Central memory CD4-positive, alpha-beta T cell (primary cell): ENCODE results near the gene EFR3B.

Experiments
- DNase-seq: peaks from one replicate; pipeline ENCODE4 v3.0.0; 2022

EFR3B gene

DNA sequence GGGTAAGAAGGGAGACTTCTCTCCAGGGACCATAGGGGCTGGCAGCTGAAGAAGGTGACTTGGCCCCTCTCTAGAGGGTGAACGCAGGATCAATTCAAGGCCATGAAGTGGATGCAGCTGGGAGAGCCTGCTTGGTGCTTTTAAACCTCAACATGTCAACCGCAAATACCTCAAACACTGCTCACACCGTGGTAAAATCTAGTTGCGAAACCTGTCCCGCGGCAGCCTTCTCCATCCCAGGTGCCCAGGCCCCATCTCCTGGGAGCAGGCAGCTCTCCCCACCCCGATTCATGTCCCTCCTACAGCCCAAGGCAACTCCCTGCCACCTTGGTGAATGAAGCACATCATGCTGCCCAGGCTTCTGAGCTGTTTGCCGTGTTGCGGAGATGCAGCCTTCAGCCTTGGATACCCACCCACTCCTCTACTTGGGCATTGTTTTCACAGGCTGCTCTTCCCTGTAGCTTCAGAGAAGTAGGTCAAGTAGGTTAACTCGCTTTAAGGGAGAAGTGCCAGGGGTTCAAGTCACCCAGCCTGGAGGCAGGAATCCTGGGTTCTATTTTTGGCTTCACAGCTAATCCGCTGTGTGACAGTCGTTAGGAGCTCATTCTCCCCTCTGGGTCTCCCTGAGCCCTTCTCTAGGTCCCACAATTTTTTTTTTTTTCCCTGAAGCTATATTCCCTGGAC, 6.2 kb upstream of the EFR3B start:
- DNase-seq: no peak

DNA sequence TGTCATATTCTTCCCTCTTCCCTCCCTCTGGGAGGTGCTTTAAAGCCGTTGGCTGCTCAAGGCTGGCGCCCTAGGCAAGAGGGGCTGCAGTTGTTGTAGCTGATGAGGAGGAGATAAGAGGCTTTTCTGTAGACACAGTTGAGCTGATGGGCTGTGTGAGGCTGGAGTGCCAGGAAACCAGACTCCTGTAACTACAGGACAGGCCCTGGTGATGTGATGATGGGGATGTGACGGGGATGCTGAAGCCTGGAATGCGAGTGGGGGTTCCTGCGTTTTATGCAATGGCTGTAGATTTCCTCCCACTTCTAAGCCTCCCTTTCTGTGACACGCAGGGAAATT, 5.7 kb upstream of the EFR3B start:
- DNase-seq: no peak

DNA sequence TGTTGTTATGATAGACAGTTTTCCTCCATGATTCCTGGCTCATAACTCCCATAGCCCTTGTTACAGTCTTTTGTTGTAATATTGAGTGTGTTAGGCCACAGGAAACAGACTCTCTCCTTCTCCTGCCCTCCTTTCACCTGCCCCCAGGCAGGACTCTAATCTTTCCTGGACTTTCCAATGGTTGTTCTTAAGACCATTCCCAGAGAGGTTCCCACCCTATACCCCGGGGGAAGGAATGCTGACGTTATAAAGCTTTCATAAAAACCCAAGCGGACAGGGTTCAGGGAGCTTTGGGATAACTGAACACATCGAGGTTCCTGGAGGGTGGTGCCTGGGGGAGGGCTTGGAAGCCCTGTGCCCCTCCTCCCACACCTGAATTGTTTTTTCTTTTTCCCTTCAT, 2.8 kb upstream of the EFR3B start:
- no peak for DNase-seq

DNA sequence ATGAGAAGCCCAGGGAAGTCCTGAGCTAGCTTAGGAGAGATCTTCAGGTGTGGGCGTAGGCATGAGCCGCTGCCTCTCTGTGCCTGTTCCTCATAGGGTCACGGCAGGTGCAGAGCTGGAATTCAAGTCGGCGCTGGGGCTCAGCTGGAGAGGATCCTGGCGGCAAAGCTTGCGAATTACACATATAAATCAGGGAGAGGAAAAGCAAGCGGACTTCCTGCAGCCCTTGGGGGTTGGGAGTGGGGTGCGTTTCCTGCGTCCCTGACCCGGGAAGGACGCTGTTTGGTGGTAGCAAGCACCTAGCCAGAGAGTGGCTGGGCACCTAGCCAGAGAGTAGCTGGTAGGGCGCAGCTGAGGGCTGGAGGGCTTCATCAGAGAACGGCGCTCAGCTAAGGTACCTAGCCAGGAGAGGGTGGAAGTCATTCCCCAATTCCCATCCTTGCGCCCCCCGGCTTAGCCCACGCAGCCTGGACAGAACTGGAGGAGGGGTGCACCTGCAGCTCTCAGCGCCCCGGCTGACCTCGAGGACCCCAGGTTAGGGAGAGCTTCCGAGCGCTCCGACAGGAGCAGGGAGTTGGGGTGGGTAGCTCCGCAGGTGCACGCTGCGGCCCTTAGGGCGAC, 459 bp upstream of the EFR3B start:
- no peak for DNase-seq

DNA sequence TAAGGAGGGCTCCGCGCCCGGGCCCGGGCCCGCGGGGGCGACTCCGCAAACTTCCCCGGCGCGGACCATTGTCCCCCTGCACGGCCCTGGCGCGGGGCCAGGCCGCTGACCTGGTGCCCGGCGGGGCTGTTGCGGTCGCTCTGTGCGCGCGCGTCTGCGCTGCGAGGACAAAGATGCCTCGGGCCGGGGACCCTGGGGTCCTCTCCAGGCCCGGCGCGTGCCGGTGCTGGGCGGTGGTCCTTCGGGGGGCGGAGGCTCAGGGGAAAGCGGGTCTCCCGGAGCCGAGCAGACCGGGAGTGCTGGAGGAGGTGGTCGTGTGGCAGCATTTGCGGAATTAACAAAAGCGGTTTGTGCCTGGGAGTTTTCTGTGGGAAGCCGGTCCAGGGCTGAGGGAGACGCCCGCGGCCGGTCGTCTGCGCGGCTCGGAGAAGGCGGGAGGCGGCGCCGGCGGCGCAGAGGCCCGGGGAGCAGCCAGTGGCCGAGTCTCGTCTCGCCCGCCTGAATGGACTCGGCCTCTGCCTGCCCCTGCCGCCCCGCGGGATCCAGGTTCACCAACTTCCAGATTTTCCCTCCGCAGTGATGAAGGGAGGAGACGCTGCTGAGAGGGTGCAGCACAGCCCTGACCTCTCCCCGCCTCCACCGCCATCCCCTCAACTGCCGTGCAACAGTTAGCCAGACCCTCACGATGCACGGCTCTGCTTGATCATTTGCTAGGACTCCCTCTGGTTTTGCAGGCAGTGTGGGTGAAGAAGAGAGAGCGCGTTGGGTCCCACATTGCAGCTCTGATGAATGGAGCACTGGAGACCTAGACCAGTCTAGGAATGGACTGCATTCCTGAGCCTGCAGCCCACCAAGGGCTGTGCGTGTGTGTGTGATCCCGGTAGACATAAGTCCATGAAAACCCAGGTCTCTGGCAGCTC, 705 bp downstream of the EFR3B start:
- no peak for DNase-seq

DNA sequence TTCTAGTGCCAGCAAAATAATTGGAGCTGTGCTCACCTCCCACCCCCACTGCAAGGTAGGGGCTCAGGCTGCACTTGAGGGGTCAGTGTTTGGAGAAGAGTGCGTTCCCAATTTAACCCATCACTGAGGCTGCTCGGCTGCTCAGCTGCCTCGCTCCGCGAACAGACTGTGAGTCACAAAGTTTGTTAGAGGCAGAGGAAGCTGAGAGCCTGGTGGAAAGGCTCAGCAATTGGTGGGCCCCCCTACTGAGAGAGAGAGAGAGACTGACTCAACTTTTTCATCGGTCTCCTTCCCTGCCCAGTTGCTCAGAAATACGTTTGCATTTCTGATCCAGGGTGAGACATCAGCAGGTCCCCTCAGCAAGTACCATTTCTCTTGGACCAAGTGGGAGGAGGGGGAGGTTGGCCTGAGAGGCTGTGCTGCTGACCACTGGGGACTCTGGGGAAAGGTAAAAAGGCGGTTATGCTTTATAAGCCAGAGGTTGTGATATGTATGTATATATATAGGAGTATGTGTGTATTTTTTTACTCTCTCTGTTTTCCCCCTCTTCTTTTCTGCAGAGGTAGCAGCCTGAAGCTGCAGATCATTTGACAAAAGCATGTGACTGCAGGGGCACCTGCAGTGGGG, 1.5 kb downstream of the EFR3B start:
- no peak for DNase-seq

DNA sequence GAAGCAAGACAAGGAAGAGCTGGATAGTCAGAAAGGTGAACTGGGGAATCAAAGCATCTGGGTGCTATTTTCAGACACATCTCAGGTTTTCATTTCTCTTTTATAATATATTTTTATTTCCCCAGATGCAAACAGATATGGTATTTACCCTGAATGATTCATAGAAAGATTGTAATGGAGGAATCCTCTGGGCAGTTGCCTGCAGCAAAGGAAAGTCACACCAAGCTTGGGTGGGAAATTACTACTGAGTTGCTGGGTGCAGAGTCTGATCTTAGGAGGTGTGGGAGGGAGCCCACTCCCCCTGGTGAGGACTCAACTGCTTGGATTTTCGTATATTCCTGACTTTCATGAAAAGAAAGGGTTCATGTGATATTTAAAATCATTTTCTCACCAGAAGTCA, 2.1 kb downstream of the EFR3B start:
- DNase-seq: no peak

DNA sequence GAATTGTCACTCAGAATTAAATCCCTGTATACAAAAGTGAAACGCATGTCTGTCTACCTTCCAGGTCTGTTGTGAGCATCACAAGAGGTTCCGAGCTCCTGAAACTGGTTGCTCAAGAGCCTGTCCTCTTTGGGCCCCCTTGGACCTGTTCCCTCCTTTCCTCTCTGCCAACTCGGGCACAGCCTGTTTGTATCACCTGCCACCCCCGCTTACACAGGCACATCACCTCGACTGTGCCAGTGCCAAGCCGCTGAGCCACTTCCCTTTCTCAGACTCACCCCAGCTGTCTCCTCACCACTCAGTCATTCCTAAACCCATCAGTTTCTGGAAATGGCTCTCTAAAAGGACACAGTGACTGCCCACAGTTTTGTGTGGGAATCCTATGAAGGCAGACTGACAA, 3.1 kb downstream of the EFR3B start:
- no peak for DNase-seq

DNA sequence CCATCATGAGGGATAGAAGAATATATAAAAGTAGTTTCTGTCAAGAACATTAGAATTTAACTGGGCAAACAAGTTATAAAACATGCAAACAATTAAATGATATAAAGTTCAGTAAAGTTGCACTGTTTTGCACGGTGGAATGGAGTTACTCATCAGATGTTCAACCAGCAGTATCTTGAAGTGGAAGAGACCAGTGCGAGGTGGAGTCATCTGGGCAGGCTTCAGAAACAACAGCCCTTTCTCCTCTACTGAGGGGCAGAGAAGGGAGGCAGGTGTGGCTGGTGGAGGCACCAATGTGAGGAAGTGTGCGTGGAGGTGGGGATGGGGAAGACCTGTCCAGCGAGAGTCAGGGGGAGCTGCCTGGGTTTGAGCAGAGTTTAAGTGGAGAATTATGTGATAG, 7.5 kb downstream of the EFR3B start:
- no peak for DNase-seq

DNA sequence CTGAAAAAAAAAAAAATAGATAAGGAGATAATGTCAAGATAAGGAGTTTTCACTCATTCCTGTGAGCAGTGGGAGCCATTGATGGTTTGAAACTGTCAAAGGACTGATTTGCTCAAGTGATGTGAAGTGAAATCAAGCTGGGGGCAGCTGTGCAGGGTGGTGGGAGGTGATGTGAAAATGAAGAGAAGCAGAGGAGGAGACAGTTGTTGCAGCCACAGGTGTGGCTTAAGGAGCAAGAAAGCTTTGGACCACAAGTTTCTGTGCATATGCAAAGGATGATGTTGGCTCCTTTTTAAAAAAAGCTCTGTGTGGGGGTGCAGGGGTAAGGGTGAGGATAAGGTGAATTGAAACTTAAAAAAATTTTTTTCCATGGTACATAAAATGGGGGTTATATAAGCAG, 8.3 kb downstream of the EFR3B start:
- no peak for DNase-seq

DNA sequence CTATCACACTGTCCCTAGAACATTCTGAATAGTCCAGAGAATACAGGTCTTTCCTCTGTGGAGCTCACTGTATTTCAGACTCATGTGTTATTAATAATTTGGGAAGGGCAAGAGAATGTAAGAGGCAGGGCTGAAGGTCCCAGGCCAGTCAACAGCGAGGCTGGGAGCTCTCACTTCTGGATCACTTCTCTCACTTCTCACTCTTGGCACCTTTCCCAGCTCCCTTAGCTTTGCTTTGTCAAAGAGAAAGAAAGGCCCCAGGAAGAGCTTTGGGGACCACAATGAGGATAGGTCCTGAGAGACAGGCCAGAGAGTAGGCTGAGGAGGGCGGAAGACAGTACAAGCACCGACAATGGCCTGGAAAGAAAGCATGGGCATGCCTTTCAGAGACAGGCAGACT, 11.2 kb downstream of the EFR3B start:
- no peak for DNase-seq

DNA sequence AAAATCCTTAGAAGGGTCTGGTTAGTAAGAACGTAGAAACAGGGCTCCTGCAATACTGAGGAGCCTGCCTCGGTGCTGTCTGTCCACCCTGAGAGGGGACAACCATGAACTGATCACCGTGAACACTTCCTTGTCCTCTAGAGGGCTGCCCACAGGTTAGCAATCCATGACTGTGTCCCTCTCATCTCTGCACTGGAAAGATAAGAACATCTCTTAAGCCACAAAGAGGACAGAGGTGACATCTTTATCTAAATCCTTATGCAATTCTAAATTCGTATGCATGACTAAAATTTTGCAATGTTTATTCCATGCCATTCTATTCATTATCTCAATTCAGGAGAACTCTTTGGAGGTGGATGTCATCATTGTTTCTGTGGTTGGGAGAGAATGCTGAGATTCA, 12.8 kb downstream of the EFR3B start:
- no peak for DNase-seq

DNA sequence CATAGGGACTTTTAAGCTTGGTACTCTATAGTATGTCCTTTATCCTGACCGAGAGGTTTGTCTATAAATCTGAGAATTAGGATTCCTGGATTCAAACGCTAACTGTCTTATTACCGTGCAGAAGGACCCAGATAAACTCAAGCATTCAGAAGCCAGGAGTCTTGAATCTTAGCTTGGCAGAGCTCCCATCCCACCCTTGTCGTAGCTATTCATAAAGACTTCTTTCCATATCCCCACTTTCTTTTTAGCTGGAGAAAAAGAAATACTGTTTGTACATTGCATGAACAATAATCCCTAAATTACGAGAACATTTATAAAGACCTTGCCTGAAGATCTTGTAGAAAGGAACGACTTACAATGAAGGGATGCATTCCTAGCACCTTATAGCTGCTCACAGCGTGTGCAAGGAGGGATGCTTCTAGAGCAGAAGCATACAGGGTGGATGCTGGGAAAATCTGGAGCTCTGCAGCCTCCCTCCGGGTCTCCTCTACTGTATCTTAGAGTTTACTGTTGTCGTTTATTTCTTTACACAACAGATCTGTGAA, 13.6 kb downstream of the EFR3B start:
- DNase-seq: no peak

DNA sequence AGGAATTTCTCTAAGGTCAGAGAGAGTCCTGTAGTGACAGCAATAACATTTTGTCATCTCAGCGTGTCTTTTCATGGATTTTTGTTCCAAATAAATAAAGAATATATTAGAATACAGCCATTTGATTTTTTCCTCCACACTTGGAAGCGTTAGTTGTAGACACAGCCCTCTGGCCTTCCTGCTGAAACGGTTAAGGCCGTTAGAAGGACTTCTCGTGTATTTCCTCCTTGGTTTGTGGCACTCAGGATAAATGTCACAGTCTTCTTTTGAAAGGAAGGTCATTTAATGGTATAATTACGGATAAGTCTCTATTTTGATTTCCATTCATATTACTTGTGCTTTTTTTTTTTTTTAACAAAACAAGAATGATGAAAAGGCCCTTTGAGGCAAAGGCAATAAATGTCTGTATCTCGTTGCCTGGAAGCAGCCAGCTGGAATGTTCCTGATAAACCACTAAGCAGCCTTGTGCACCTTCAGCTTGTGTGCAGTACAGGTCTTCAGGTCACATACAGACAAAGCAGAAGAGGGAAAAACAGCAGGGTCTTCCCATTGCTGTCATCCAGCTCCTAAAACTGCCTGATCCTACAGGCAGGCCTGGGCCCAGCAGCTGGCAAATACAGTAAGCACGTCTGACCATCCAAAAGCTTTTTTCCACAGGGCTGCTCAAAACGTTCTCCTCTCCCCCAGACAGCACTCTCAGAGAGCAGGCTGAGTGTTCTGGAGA, 14.4 kb downstream of the EFR3B start:
- no peak for DNase-seq

DNA sequence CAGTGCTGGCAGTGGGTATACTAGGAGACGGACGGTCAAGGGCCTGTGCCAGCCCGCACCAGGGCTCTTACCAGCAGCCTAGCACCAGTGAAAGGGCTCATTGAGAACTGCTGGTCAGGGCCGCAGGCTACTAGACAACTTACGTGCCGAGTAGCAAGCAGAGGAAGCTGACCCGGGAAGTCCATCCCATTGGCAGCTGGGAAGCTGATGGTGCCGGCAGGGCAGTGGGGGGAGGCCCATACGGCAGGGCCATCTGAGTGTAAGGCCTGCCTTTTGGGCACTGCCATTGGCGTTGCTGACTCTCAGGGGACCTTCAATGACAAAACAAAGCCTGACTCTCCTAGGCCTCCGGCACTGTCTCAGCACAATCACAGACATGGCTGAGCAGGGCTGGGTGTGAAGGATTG, 20.6 kb downstream of the EFR3B start:
- DNase-seq: no peak

DNA sequence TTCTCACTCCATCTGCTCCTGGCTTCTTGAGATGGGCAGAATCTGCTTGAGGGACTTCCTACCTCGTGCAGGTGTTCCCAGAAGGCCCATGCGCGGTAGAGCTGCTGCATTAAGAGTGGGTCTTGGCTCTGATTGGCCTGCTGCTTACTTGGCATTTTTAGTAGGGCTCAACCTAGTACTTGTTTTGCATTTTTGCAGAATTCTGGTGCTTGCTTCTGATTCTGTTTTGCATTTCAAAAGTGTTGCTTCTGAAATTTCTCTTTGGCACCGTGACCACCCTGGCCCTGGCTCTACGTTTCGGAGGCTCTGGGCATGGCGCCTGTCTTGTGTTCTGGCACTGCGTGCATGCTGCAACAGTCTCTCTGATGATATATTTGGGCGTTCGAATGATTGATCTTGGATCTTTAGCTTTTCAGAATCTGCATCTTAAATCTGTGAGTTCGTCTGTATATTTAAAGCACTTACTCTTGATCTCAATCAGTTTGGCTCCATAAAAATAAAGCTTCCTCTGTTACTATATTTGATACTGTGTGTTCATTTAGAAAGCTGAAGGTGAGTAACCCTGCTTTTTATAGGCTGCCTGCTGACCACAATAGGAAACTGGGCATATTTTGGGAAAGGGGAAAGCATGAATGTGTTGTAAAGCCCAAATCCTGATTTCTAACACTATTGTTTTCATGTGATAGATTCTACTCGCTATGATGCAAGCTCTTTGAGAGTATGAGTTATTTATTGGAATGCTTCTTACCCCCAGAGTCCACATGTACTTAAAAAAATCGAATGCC, 22.2 kb downstream of the EFR3B start:
- no peak for DNase-seq

DNA sequence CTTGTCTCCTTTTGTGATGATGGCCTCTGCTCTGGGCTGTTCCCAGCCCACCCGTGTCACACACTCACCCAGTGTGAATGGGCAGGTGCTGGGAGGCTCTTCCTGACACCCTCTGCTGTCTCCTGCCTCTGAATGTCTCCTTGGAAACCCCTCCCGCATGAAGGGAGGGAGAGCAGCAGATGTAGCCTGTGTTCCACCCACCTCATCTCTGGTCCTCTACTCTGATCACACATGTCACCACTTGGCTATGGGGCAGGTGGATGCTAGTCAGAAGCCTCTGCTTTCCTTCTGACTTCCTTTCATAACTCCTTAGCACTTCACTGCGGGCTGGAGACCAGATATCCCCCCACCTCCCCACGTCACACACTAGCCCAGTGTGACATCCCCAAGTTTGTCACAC, 23.9 kb downstream of the EFR3B start:
- no peak for DNase-seq

DNA sequence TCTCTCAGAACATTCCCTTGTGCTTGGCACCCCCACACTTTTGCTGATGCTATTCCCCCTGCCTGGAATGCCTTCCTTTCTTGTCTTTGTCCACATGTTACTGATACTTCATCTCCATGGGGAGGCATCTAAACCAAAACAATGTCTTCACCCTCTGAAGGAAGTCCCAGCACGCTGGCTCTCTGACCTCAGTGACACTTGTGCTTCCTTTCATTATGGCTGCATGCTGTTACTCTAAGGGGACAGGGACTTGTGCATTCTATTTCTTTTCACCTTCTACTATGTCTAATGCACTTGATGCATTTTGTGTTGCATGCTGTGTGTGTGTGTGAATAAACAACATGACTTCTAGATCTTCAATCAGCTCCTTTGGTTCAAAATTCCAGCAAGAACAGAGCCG, 24.6 kb downstream of the EFR3B start:
- no peak for DNase-seq

DNA sequence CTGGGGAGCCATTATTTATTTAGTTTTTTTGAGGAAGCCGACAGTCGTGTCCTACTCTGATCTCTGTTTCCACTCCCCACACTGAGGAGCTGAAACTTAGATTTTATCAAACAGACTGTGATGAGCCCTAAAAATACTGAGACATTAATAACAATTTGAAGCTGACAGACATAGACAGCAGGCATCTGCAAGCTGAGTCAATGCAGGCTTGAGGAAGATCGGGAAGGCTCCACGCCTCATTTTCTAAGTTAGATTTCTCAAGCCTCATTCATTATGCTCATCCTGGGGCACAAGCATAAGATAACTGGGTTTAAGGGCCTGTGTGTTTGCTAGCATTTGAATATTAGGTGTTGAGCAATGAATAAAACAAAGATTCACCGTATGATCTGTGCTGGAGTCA, 26.3 kb downstream of the EFR3B start:
- DNase-seq: no peak

DNA sequence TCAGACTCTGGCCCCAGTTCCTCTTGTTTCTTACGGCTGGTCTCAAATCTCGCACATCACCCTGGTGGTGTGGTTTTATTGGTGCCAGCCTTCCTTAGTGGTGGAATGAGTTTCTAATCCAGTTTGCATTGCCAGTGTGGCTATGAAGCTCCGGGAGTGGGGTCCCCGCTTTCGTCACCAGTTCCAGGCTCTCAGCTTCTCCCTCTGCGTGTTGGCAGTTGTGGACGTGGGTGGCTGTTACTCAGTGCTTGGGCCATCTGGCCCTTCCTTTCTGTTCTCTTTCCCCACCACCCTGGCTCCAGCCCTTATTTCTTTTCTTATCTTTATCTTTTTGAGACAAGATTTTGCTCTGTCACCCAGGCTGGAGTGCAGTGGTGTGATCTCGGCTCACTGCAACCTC, 30.1 kb downstream of the EFR3B start:
- no peak for DNase-seq

DNA sequence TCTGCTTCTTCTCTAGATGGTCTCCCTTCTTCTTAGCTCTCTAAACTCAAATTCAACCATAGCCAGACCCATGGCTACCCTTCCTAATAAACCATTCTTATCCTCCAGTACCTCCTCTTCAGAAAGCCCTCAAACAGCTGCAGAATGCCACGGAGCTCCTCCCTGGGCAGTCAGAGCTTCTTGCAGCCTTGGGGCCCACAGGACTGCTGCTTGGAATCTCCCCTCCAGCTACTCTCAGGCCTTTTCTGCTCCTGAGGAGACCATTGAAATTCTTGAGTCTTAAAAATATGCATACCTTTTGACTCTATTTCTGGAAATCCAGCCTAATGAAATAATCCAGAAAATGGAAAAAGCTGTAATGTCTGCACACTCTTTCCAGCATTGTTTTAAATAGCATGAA, 30.7 kb downstream of the EFR3B start:
- no peak for DNase-seq

DNA sequence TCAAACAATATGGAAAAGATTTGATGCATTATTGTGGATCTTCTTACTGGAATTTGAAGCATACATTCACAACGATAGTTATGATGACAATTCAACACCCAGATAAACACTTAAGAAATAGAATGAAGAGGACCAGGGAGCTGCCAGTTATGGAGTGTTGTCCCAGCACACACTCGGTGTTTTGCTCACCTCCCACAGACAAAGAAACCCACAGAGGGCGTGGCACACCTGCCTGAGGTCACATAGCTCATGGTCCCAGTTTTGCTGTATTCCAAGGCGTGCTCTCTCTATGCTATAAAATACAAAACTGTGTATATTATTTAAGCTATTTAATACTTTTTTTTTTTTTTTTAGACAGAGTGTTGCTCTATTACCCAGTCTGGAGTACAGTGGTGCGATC, 31.1 kb downstream of the EFR3B start:
- no peak for DNase-seq
